HS-27A (cell line): ENCODE data around the gene CEP164.
"Not testable (repeated sequence)": the region's sequence is repeated elsewhere in the genome, so short reads cannot be mapped to it uniquely, and the experiment has no call there.

Experiments
- DNase-seq: peaks from one replicate; pipeline ENCODE4 v3.0.0-alpha.2; 2012; ENCODE audit warnings: low read depth, missing footprints

Gene CEP164

GRCh38 chr11:117441146-117441975, 113.7 kb downstream of the CEP164 start:
- DNase-seq: no peak

- DNase-seq: no peak
Observed at GRCh38 chr11:117442049-117442868, 114.6 kb downstream of the CEP164 start.

- no peak for DNase-seq
Observed at GRCh38 chr11:117442869-117443239, 115.2 kb downstream of the CEP164 start.

GRCh38 chr11:117443266-117444186, 115.9 kb downstream of the CEP164 start:
- no peak for DNase-seq

GRCh38 chr11:117444256-117444655, 116.6 kb downstream of the CEP164 start:
- no peak for DNase-seq

- no peak for DNase-seq
Observed at GRCh38 chr11:117444711-117445658, 117.3 kb downstream of the CEP164 start.

GRCh38 chr11:117449111-117449693, 121.5 kb downstream of the CEP164 start:
- no peak for DNase-seq

GRCh38 chr11:117453886-117454563, 126.4 kb downstream of the CEP164 start:
- DNase-seq: no peak

GRCh38 chr11:117454564-117454917, 126.9 kb downstream of the CEP164 start:
- no peak for DNase-seq

- DNase-seq: no peak
Observed at GRCh38 chr11:117456027-117456720, 128.5 kb downstream of the CEP164 start.

- DNase-seq: not testable (repeated sequence)
Observed at GRCh38 chr11:117456721-117457029, 129.0 kb downstream of the CEP164 start.

- no peak for DNase-seq
Observed at GRCh38 chr11:117457031-117457785, 129.6 kb downstream of the CEP164 start.

GRCh38 chr11:117457835-117458234, 130.2 kb downstream of the CEP164 start:
- no peak for DNase-seq

- no peak for DNase-seq
Observed at GRCh38 chr11:117458275-117459122, 130.8 kb downstream of the CEP164 start.

GRCh38 chr11:117459123-117459978, 131.7 kb downstream of the CEP164 start:
- DNase-seq: no peak

- DNase-seq: no peak
Observed at GRCh38 chr11:117459979-117460300, 132.3 kb downstream of the CEP164 start.
